ENCODE data around the gene FSD1. TPM values are rescaled to one million over a fixed set of nuclear protein-coding genes. Genes with fewer than 3 reads are reported as not detected.

Gene FSD1
- total and polyA plus RNA-seq, 9 of the 15 experiments (the other 6 are each of a cell fraction or from before 2014, with no cell fraction given), result 0.11 to 1.9 (median 0.94) TPM; not detected in 1

DNA sequence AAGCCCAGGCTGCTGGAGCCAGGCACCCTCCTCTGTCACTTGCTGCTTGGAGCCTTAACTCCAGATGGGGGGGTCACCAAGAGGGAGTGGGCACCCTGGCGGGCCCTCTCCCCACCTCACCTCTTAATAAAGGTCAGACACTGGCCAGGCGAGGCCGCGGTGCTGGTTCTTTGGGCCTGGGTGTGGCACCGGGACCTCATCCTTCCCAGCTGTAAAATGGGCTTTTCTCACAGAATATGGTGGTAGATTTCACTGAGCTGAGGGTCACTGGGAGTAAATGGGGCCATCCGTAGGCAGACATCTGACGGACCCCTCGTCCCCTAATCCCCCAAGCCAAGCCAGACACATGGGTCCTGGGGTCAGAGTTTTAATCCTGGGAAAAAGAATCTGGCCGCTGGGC is 19.3 kb downstream of the FSD1 start:
- peaks cover 0 to 38% of the 10 kb centered on the region in 2 experiments; a peak in 3 of 5 replicates for H3K4me1 ChIP-seq (replicated peaks in 1 of 2; ENCODE audit: control insufficient read depth in 2 of 2, insufficient read depth in 2 of 2, low read length in 2 of 2)
- H3K79me2 ChIP-seq (ENCODE audit: control insufficient read depth, insufficient read depth, low read length), result peaks cover 7% of the 10 kb centered on the region
- no peak for FAIRE-seq
- peaks cover 4% of the 10 kb centered on the region; the same call in 1 of the 2 replicates for H3K9me3 ChIP-seq (replicated peaks; ENCODE audit: control insufficient read depth, insufficient read depth, low read depth, low read length)
- no peaks in the 10 kb centered on the region; a peak in 1 of 5 replicates for H3K27me3 ChIP-seq (ENCODE audit: control insufficient read depth in 2 of 2, insufficient read depth in 2 of 2, low read length in 2 of 2)
- no peak overlapping the region for H3K4me3 ChIP-seq
- no peak overlapping the region for H3K27ac ChIP-seq (ENCODE audit: extremely low read depth, low read depth, low read length)
- CTCF ChIA-PET (ENCODE audit: low intra/inter-chr PET ratio), result no interaction called here
- peak; percentile 60; the same call in 1 of the 2 replicates for TF ChIP-seq BCOR (IDR thresholded peaks at IDR 0.05)
- peak; percentile 25 to 63; a peak in 2 of 4 replicates for TF ChIP-seq KDM1A (IDR thresholded peaks at IDR 0.05)
- TF ChIP-seq RBM25 (IDR thresholded peaks at IDR 0.05; ENCODE audit: low read depth, low read length, severe bottlenecking), result peak; percentile 51
- TF ChIP-seq HDAC2 (IDR thresholded peaks at IDR 0.05), result no peak
- TF ChIP-seq, protein P1, sequence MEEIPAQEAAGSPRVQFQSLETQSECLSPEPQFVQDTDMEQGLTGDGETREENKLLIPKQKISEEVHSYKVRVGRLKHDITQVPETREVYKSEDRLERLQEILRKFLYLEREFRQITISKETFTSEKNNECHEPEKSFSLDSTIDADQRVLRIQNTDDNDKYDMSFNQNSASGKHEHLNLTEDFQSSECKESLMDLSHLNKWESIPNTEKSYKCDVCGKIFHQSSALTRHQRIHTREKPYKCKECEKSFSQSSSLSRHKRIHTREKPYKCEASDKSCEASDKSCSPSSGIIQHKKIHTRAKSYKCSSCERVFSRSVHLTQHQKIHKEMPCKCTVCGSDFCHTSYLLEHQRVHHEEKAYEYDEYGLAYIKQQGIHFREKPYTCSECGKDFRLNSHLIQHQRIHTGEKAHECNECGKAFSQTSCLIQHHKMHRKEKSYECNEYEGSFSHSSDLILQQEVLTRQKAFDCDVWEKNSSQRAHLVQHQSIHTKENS (CRISPR knock-in tag; IDR thresholded peaks at IDR 0.05), result no peak
- POLR2A ChIA-PET, result interaction anchor here (0.6 kb wide), 1 partner anchor 330 kb away, joined by 3 read pairs; no protein-coding TSS in a partner anchor
- peaks cover 7% of the 10 kb centered on the region; the same call in 1 of the 2 replicates for H4K20me1 ChIP-seq (replicated peaks; ENCODE audit: control insufficient read depth, insufficient read depth, low read length)
- DNase-seq (ENCODE audit: extremely low read depth in 1 of 4, low spot score in 3 of 4), result no peak
- peak overlapping the region in 1 of 2 experiments; percentile 23; a peak in 2 of 4 replicates for H3K9ac ChIP-seq (ENCODE audit: insufficient read depth in 1 of 2, low read depth in 2 of 2, low read length in 2 of 2)
- no peak overlapping the region for H2AFZ ChIP-seq (ENCODE audit: low read depth, low read length)
- in situ Hi-C loops (cut with MboI) (no loop called here), intact Hi-C loops (cut with micrococcal nuclease) (no loop called here)
- ATAC-seq, result no peak
- H3K4me2 ChIP-seq (ENCODE audit: insufficient read depth, low read length), result no peak overlapping the region
- 60% methylated on average over 7 of the region's 9 CpGs for WGBS (ENCODE audit: insufficient coverage, low coverage, missing lambda C conversion rate)
- H3K9me1 ChIP-seq (ENCODE audit: control insufficient read depth, insufficient read depth, low read length), result no peaks in the 10 kb centered on the region
- BruUV-seq (replicated peaks), result no TSS peak
- no peaks in the 10 kb centered on the region for H3K36me3 ChIP-seq (ENCODE audit: control insufficient read depth, insufficient read depth, low read length)
